LHCN-M2 (cell line): ENCODE results near the gene ASGR1. TPM values are rescaled to one million over a fixed set of nuclear protein-coding genes. Genes with fewer than 3 reads are reported as not detected.
A peak's percentile ranks its signal among the peaks of the same experiment; 100 is the strongest.
"Not testable (repeated sequence)": the region's sequence is repeated elsewhere in the genome, so short reads cannot be mapped to it uniquely, and the experiment has no call there.

Experiments used
- DNase-seq: peaks from one replicate; pipeline ENCODE4 v3.0.0-alpha.2; 2012; ENCODE audit warnings: low read depth
- total RNA-seq: library from RNA; depleted of rRNA; stranded (reverse); fragments of >200 nt; gene quantifications from 2 replicates; pipeline ENCODE4 v1.2.3, GENCODE V29; 2014

Gene ASGR1
- total RNA-seq, 1 experiment from 2014 or later = 0.29 TPM

DNA sequence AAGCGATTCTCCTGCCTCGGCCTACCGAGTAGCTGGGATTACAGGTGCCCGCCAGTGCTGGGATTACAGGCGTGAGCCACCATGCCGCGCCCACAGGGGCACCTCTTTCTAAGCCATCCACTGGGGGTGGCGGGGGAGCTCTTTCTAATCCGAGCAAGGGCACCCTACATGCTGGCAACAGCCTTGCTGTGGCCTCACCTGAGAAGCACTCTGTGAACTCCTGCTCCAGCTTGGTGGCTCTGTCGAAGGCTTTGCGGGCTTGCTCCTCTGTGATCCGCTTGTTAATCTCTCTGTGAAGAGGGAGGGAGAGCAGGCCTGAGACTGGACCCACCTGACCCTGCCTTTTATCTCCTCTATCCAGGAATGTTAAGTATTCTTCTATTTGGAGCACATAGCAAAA is 11.9 kb upstream of the ASGR1 start:
- no peak for DNase-seq

DNA sequence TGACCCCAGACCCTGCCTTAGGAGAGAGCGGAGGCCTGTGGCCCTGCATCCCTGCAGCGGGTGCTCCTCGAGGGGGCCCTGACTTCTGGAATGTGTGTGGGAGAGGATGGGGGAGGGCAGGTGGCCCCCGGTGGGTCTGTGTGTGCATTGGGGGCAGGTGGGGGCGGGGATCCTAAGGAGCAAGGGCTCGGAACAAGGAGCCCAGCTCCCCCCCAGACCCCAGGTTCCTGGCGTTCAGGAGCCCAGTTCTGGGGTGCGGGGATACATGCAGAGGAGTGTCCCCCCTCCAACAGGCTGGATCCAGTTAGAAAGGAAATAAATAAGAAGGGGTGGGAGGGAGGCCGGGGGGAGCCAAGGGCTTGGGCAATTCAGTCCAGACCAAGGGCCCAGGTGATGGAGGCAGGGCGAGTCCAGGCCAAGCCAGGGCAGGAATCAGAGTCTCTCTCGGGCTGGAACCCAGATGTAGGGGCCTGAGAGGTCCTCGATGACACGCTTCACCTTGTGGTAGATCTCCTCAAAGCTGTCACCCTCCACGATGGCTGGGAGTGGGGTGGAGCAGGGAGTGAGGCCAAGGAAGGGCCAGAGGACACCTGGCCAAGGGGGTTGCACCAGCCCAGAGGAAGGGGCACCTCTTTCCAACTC is 11.2 kb upstream of the ASGR1 start:
- no peak for DNase-seq

DNA sequence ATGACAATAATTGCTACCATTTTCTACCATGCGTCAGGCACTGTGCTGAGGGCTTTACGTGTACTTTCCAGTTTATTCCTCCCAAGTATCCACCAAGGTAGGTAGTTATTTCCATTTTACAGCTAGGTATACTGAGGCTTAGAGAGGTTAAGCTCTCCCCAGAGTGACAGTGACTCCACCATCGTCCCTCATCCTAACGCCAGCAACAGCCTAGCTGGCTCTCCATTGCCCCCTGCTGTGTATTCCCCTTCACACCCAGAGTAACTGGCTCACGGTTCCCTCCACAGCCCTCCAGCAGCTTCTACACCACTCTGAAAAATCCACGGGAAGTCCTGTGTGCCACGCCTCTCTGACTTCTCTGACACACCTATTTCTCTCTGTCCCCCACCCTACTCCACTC is 7.1 kb upstream of the ASGR1 start:
- DNase-seq = no peak

DNA sequence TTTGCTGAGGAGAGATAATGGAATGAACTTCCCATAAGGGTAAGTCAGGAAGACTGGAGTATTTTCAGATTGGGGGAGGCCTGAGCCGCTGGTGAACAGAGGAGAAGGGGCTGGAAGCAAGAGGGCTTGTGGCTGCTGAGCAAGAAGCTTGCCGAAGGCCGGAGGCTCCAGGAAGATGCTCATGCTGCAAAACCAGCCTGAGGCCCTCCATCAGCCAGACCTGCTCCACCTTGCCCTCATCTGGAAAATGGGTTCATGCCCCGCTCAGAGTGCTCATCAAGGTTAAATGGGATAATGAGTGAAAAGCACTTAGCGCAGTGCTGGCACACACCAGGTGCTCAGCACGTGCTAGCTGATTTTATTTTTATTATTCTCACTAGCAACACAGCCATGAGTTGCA is 5.5 kb upstream of the ASGR1 start:
- no peak for DNase-seq

DNA sequence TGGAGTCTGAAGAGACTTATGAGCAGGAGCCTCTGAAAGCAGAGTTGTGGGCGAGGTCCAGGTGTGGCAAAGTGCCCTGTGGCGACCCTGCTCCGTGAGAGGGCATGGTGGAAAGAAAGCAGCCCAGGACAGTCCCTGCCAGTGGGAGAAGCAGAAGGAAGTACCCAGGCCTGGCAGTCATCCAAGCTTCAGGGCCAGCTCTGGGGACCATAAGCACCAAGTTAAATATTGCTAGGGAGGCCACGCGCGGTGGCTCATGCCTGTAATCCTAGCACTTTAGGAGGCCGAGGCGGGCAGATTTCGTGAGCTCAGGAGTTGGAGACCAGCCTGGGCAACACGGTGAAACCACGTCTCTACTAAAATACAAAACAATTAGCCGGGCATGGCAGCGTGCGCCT is 4.9 kb upstream of the ASGR1 start:
- DNase-seq = no peak

DNA sequence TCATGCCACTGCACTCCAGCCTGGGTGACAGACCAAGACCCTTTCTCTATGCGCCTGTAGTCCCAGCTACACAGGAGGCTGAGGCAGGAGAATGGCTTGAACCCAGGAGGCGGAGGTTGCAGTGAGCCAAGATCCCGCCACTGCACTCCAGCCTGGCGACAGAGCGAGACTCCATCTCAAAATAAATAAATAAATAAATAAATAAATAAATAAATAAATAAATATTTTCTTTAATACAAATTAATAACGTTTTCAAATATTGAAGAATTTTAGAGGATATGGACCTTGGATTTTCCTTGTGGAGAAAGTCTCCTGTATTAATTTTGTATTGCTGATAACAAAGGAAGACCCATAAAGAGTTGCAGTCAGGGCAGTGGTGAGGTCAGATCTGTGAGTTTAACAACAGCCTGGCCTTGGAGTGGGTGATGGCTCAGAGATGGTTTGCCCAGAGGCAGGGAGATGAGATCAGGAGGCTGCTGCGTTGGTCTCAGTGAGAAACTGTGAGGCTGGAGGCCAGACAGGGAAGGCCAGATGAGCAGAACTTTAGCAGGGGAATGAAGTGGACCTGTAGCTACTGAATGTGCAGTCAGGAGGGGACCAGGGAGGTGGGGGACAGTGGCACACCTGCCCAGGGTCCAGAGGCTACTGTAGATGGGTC is 4.4 kb upstream of the ASGR1 start:
- no peak for DNase-seq

DNA sequence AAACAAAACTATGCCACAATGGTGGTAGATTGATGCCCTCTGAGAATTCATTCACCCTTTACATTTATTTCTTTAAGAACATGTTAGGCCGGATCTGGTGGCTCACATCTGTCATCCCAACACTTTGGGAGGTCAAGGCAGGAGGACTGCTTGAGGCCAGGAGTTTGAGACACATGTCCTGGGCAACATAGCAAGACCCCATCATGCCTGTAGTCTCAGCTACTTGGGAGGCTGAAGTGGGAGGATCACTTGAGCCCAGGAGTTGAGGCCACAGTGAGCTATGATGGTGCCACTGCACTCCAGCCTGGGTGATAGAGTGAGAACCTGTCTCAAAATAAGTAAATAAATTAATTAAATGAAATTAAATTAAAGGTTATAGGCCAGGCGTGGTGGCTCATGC is 2.9 kb upstream of the ASGR1 start:
- DNase-seq = not testable (repeated sequence)

DNA sequence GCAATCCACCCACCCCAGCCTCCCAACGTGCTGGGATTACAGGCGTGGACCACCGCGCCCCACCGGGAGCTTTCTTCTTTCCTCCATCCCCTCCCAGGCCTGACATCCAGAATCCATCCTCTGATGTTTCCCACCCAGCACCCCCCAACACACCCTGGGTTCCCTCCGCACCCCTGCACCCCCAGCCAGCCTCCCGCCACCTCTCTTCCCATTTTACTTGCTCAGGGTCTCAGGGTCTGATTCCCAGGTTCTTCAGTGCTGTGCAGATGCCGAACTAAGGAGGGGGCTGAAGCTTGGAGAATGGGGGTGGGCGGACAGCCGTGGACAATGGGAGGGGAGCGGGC is 225 bp downstream of the ASGR1 start:
- DNase-seq = no peak

DNA sequence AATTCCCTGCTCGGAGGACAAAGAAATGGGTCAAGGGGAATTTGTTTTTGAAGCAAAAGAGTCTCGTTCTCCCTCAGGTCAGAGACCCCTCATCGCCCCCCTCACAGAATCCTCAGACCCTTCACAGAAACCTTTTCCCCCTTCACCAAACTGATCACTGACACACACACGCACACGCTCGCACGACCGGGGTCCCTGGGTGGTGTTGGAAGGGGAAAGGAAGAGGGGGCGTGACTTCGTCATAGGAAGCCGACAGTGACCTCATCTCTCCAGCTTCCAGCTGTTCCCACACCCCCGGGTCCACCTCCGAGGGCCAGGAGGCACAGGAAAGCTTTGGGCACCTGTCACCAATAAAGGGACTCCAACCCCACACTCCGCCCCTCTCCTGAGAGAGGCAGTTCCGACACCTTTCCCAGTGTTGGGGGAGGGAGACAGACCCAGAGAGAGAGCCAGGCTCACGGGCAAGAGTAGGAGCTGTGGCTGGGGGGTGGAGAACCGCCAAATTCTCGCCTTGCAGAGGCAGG is 1.2 kb downstream of the ASGR1 start:
- peak; percentile 27 for DNase-seq

DNA sequence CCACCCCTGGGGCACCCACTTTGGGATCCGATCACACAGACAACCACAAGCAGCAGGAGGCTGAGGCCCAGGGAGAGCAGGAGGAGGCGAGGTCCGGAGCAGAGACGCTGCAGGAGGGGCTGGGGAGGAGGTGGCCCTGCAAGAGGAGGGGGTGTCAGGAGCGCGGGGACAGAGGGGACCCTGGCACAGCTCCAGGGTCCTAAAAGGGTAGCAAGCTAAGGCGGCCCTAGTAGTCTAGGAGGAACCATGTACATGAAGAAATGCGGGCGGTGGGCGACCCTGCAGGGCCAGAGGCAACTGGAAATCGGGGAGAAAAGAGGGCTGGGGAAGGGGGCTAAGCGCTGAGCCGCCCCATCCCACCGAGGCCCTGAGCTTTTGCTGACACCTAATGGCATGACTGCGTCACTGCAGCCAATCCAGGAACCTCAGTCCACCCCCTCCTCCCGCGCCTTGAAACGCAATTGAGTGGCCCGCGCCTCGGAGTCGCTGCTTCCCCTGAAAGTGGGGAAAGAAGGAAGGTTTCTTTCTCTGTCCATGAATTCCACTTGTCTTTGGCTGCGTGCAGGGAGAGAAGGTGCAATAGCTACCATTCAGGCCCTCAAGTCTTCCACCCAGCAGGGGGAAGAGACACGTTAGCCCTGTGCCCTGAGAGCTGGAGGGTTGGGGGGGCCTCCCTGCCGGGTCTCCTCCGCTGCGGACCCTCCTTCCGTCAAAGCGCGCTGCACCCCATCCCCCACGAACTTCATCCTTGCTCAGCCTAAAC is 1.8 kb downstream of the ASGR1 start:
- peak; percentile 54 for DNase-seq

DNA sequence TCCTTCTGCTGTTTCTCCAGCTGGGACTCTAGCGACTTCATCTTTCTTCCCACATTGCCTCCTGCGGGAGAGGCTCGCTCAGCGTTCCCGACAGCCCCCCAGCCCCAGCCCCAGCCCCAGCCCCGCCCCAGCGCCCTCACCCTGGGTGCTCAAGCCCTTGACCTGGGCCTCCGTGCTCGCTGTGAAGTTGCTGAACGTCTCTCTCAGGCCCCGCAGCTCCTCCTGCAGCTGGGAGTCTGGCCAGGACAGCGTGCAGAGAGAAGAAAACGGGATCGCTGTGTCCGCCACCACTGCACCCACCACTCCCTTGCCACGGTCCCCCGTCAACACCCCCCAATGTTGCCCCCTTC is 2.4 kb downstream of the ASGR1 start:
- no peak for DNase-seq

DNA sequence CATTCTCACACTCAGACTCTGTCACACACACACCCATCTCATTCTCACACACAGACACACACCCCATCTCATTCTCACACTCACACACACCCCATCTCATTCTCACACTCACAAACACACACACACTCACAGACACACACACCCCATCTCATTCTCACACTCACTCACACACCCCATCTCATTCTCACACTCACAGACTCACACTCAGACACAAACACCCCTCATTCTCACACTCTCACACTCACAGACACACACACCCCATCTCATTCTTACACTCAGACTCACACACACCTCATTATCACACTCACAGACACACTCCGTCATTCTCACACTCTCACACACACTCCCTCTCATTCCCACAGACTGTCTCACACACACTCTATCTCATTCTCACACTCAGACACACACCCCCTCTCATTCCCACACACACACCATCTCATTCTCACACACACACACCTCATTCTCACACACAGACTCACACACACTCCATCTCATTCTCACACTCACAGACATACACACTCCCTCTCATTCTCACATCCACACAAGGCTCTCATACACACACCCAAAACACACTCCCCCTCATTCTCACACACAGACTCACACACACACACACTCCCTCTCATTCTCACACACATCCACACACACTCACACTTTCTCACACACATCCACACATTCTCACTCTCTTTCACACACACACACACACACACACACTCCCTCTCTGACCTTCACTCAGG is 2.9 kb downstream of the ASGR1 start:
- no peak for DNase-seq

DNA sequence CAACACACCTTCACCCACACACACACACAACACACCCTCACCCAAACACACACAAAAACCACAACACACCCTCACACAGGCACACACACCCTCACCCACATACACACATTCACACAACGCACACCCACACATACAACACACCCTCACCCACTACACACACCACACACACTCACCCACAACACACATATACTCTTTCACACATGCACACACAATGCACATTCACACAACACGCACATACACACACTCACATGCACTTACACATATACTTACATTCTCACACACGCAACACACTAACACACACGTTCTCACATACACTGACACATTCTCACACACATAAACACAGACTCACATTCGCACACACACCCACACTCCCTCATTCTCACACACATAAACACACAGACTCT is 3.8 kb downstream of the ASGR1 start:
- no peak for DNase-seq

DNA sequence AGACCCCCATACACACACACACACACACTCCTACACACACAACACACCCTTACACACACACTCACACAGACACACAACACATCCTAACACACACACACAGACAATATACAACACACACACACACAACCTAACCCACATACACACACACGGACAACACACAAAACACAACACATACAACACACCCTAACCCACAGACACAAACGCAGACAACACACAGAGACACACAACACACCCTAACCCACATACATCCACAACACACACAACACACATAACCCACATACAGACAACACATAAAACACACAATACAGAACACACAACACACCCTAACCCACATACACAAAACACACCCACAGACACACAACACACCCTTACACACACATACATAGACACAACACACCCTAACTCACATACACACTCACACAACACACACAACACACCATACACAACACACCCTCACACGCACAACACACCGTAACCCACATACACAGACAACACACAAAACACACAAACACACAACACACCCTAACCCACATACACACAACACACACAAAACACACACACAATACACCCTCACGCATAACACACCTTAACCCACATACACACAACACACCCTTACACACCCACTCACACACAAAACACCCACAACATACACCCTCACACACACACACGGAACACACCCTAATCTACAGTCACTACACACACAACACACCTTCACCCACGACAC is 4.4 kb downstream of the ASGR1 start:
- DNase-seq = peak; percentile 14

DNA sequence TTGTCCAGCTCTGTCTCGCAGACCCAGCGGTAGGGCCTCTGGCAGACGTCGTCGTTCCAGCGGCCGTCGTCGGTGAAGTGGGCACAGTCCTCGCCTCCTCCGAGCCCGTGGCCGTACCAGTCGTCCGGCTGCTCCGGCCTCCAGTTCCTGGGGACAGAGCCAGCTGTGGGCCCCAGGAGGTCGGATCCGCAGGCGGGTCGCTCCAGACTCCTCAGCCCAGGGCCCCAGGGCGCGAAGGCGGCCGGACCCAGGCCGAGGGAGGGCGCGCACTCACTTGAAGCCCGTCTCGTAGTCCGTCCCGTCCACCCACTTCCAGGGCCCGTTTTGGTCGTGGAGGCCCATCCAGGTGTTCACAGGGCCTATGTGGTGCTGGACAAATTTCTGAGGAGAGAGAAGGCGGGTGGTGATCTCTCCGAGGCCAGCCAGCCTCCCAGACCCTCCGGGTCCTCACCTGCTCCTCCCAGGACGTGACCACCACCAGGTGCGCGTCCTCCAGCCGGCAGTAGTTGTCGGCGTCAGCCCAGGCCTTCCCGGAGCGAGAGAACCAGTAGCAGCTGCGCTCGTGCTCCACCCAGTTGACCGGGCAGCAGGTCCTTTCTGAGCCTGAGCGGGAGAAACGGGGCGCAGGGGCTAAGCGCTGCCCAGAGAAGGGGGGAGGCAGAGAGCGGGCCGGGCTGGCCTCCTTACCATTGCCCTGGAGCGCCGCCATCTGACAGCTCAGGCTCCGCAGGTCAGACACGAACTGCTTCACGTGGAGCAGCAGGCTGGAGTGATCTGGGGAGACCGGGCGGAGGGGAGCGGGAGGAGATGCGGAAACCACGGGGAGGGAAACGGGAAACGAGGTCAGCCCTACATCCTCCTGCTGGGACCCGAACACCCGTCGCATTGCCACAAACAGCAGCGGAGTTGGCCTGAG is 5.2 kb downstream of the ASGR1 start:
- peak; percentile 15 for DNase-seq

DNA sequence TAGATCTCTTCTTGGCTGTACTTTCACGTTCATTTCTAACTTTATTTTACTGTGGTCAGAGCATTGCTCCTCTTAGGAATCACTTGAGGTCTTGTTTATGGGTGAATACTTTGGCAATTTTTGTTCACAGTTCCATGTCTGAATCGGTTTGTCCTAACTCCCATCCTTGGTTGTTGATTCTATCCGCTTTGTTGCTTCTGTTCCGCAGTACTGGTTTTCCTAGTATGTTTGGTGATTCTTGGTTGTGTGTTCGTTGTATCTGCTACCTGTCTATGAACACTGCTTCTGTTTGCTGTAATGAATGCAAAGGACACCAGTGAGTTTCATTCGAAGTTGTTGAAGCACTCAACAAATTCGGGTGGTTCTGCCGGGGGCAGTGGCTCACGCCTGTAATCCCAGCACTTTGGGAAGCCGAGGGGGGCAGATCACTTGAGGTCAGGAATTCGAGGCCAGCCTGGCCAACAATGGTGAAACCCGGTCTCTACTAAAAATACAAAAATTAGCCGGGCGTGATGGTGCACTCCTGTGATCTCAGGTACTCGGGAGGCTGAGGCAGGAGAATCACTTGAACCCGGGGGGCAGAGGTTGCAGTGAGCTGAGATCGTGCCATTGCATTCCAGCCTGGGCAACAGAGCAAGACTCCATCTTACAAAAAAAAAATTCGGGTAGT is 6.5 kb downstream of the ASGR1 start:
- not testable (repeated sequence) for DNase-seq

DNA sequence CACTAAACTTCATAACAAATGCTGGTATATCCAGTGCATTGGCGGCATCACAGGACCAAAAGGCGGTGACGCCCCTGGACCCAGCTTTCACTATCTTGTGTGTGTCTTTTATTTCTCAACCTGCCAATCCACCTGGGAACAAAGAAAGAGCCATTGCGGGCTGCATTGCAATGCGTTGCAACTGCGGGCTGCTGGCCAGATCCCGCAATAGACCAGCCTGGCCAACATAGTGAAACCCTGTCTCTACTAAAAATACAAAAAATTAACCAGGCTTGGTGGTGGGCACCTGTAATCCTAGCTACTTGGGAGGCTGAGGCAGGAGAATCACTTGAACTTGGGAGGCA is 9.6 kb downstream of the ASGR1 start:
- not testable (repeated sequence) for DNase-seq

DNA sequence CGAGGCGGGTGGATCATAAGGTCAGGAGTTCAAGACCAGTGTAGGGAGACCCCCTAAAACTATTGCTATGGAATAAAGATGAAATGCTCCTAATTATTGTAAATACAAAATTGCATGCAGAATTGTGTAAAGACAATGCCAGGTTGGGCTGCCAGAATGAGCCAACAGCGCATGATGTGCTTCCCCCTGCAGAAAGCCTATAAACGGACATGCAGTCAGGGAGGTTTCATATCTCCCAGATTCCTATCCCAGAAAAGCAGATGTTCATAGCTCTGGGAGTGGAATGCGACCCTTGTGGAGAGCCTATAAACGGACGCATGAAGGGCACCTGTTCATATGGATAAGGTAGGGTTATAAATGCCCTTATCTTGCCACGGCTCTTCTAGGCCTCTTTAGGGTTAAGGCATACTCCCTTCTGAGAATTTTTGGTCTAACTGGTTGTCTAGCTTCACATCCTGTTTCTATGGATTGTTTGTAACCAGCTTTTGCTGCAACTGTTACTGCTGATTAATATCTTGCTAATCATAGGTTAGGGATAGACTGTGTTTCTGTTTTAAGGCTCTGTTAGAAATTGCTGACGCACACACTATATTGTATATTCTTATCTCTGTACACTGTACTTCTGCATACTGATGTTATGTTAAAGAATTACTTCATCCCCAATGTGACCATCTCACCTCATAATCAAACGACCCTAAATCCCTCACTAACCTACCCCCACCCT is 10.2 kb downstream of the ASGR1 start:
- DNase-seq = not testable (repeated sequence)

DNA sequence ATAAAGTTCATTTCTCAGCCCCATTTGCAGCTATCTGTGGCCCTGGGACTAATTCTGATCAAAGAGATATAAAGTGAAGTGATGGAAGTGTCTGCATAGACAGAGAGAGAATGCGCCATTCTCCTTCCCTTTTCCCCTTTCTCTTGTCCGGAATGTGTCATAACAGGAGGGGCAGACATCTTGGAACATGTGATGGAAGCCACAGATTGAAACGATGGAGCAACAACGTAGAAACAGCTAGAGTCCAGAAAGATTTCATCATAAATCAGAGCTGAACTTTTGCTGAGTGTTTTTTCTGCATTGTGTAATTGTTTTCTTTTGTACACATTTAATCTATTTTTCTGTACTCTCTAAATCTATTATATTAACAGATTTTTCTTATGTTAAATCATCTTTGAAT is 11.3 kb downstream of the ASGR1 start:
- peak; percentile 42 for DNase-seq
